RWPE2 (cell line): ENCODE measurements around the gene TMEM88.

Experiments
- ATAC-seq: fragments of 200-7000 bp; cut with Tn5 transposase; 3 replicates; pipeline ENCODE4 v1.9.1; 2021; ENCODE audit warnings: low read depth
- DNase-seq: peaks from one replicate; pipeline ENCODE4 v3.0.0-alpha.2; 2020; ENCODE audit warnings: low spot score
- H3K27ac ChIP-seq: fragments of 450-650 bp; 2 replicates; pipeline ENCODE4 v1.5.1; 2017; ENCODE audit warnings: mild to moderate bottlenecking; ENCODE audit not compliant: poor library complexity, severe bottlenecking
- H3K27me3 ChIP-seq: fragments of 250-450 bp; sonication (Bioruptor Pico); 2 replicates; pipeline ENCODE4 v1.5.1; 2021; ENCODE audit warnings: mild to moderate bottlenecking, moderate library complexity; ENCODE audit not compliant: insufficient read depth, poor library complexity, severe bottlenecking
- H3K36me3 ChIP-seq: fragments of 250-450 bp; sonication (Bioruptor Pico); 2 replicates; pipeline ENCODE4 v1.5.1; 2020; ENCODE audit warnings: low read depth, mild to moderate bottlenecking, moderate library complexity
- H3K4me1 ChIP-seq: fragments of 250-450 bp; sonication (Bioruptor Pico); 2 replicates; pipeline ENCODE4 v1.5.1; 2021; ENCODE audit warnings: mild to moderate bottlenecking, moderate library complexity; ENCODE audit not compliant: insufficient read depth, poor library complexity, severe bottlenecking
- H3K4me3 ChIP-seq: fragments of 250-450 bp; sonication (Bioruptor Pico); 2 replicates; pipeline ENCODE4 v1.5.1; 2021; ENCODE audit warnings: mild to moderate bottlenecking, moderate library complexity; ENCODE audit not compliant: severe bottlenecking
- H3K9me3 ChIP-seq: fragments of 250-450 bp; sonication (Bioruptor Pico); 2 replicates; pipeline ENCODE4 v1.5.1; 2021; ENCODE audit warnings: mild to moderate bottlenecking, moderate library complexity; ENCODE audit not compliant: severe bottlenecking
- TF ChIP-seq, protein P1 (sequence below): fragments of 450-650 bp; IDR thresholded peaks from one replicate; pipeline ENCODE4 v1.5.1; 2017; ENCODE audit warnings: mild to moderate bottlenecking, moderate library complexity; ENCODE audit not compliant: poor library complexity, severe bottlenecking

Gene TMEM88

DNA sequence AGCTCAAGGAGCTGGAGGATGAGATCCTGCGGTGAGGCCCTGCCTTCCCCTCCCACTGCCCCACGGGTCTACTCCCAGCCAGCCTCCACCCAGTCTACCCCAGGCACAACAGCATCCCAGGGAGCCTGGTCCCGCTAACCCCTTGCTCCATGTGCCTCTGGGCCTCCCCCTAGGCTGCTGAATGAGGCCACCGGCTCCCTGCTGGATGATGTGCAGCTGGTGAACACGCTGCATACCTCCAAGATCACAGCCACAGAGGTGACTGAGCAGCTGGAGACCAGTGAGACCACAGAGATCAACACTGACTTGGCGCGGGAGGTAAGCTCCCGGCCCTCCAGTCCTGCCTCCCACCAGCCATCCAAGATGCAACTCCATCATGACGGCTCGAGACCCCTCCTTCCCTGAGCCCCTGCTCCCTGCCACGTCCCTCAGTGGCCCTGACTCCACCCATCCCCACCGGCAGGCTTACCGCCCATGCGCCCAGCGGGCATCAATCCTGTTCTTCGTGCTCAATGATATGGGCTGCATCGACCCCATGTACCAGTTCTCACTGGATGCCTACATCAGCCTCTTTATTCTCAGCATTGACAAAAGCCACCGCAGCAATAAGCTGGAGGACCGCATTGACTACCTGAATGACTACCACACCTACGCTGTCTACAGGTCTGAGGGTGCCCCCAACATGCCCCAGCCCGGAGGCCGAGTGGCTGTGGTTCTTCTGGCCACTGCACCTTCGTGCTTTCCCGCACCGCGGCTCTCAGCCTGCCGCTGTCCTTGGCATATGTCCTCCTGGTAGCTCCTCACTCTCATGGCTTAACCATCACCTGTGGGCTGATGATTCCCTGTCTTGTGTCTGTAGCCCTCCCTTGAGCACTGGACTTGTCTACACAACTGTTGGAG, 35.9 kb upstream of the TMEM88 start:
- DNase-seq, result no peak
- no peak overlapping the region for H3K27ac ChIP-seq

DNA sequence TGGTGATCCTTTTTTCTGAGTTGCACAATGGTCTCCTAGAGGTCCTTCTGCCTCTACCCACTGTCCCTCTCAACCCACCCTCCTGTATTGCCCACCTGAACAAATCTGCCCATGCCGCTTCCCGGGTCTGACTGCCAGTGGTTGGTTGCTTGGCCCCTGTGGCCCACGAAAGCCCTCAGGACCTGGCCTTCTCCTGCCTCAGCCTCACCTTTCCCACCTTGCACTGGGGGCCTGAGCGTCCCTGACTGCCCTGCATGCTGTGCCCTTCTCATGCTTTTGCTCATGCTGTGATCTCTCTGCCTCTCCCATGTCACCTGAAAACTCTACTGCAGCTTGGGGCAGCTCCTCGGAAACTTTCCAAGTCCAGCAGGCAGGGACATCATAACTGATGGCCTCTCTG, 34.6 kb upstream of the TMEM88 start:
- H3K4me1 ChIP-seq, result no peaks in the 10 kb centered on the region
- ATAC-seq (no peak), DNase-seq (no peak)

More for the DNA sequence above, 35.9 kb upstream of the TMEM88 start:
- no peaks in the 10 kb centered on the region for H3K27me3 ChIP-seq
- TF ChIP-seq, protein P1, sequence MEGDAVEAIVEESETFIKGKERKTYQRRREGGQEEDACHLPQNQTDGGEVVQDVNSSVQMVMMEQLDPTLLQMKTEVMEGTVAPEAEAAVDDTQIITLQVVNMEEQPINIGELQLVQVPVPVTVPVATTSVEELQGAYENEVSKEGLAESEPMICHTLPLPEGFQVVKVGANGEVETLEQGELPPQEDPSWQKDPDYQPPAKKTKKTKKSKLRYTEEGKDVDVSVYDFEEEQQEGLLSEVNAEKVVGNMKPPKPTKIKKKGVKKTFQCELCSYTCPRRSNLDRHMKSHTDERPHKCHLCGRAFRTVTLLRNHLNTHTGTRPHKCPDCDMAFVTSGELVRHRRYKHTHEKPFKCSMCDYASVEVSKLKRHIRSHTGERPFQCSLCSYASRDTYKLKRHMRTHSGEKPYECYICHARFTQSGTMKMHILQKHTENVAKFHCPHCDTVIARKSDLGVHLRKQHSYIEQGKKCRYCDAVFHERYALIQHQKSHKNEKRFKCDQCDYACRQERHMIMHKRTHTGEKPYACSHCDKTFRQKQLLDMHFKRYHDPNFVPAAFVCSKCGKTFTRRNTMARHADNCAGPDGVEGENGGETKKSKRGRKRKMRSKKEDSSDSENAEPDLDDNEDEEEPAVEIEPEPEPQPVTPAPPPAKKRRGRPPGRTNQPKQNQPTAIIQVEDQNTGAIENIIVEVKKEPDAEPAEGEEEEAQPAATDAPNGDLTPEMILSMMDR, result no peak
- H3K9me3 ChIP-seq, result no peaks in the 10 kb centered on the region
- H3K4me1 ChIP-seq, result no peaks in the 10 kb centered on the region
- no peak for ATAC-seq
- no peaks in the 10 kb centered on the region for H3K36me3 ChIP-seq
- no peak overlapping the region for H3K4me3 ChIP-seq

DNA sequence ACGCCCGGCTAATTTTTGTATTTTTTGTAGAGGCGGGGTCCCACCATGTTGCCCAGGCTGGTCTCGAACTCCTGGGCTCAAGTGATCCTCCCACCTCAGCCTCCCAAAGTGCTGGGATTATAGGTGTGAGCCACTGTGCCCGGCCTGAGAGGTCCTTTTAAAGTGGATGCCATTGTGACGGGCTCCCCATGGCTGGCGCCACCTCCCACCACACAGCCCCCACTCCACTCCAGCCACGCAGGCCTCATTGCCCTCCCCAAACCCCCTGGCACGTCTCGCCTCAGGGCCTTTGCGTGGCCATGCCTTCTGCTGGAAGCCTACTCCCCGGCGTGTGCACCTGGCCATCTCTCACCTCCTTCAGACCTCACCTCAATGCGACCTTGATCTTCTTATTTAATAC, 32.7 kb upstream of the TMEM88 start:
- Histone ChIP-seq H3K9me3 (no peaks in the 10 kb centered on the region), H3K27ac (no peak overlapping the region), H3K4me3 (no peak overlapping the region), H3K27me3 (no peaks in the 10 kb centered on the region), H3K36me3 (no peaks in the 10 kb centered on the region), H3K4me1 (no peaks in the 10 kb centered on the region)
- TF ChIP-seq, protein P1, result no peak
- DNase-seq (no peak), ATAC-seq (no peak)

More for the DNA sequence above, 34.6 kb upstream of the TMEM88 start:
- no peaks in the 10 kb centered on the region for H3K27me3 ChIP-seq
- no peak overlapping the region for H3K4me3 ChIP-seq
- H3K36me3 ChIP-seq, result no peaks in the 10 kb centered on the region
- no peaks in the 10 kb centered on the region for H3K9me3 ChIP-seq
- TF ChIP-seq, protein P1, result no peak
- H3K27ac ChIP-seq, result no peak overlapping the region

DNA sequence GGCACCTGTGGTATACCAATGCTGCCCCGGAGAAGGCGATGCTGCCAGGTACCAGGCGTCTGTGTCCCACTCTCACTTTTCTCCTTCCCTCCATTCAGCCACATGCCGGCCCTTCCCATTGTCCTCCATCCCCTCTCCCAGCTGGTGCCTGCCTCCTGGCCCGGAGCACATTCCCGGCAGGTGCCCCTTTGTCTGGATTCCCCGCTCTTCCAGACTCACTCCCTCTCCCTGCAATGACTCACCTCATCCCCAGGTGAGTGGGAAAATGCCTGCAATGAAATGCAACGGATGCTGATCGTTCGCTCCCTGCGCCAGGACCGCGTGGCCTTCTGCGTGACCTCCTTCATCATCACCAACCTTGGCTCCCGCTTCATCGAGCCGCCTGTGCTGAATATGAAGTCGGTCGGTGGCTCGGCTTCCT, 31.3 kb upstream of the TMEM88 start:
- TF ChIP-seq, protein P1, result no peak
- Histone ChIP-seq H3K27ac (no peak overlapping the region), H3K27me3 (no peaks in the 10 kb centered on the region), H3K4me1 (no peaks in the 10 kb centered on the region), H3K4me3 (no peak overlapping the region), H3K9me3 (no peaks in the 10 kb centered on the region), H3K36me3 (no peaks in the 10 kb centered on the region)
- no peak for DNase-seq
- ATAC-seq, result no peak
